HG03575 (cell line): ENCODE data around the gene SHISA7.
"Not testable (repeated sequence)": the region's sequence is repeated elsewhere in the genome, so short reads cannot be mapped to it uniquely, and the experiment has no call there.

Experiments used
- ATAC-seq: cut with Tn5 transposase; IDR thresholded peaks from one replicate; pipeline ENCODE4 v1.9.1; 2021; ENCODE audit not compliant: unreplicated experiment, insufficient number of reproducible peaks, low FRiP score; ENCODE audit errors: extremely low read depth

Gene SHISA7

DNA sequence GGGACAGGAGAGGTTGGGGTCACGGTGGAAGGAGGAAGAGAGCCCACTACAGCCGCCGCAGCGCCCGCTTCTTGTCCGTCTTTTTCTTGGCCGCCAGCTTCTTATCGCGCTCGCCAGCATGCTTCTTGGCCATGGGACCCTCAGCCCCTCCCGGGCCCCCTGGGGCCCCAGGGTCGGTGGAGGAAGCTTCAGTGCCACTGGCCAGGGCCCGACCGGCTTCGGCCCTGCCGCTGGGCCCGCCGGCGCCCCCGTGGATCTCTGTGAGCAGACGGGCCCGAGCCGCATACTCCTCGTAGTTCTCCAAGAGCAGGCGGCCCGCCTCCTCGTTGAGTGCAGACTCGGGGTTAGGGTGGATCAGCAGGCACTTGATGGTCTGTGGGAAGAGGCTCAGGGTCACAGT, 41.7 kb downstream of the SHISA7 start:
- not testable (repeated sequence) for ATAC-seq

- no peak for ATAC-seq
Observed at GRCh38 chr19:55400281-55401087, 42.6 kb downstream of the SHISA7 start.

DNA sequence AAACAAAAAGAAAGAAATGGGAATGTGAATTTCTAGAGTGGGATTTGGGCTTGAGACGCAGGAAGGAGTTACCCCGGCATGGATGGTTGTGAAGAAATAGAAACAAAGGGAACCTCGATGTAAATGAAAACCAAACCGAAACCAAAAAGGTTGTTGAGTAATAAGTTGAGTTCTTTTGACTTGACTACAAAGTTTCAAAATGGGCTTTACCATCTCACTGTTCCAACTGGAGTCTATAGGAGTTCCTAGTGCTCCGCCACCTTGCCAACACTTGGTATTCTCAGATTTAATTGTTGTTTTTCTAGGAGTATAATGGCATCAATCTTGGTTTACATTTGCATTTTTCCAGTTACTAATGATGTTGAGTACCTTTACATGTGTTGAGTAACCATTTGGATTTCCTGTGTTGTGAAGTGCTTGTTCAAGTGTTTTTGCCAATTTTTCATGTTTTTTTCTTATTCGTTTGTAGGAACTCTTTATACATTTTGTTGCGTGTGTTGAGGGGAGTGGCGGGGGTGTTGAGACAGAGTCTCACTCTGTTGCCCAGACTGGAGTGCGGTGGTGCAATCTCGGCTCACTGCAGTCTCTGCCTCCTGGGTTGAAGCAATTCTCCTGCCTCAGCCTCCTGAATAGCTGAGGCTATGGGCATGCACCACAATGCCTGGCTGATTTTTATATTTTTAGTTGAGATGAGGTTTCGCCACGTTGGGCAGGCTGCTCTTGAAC, 44.7 kb downstream of the SHISA7 start:
- ATAC-seq = no peak

DNA sequence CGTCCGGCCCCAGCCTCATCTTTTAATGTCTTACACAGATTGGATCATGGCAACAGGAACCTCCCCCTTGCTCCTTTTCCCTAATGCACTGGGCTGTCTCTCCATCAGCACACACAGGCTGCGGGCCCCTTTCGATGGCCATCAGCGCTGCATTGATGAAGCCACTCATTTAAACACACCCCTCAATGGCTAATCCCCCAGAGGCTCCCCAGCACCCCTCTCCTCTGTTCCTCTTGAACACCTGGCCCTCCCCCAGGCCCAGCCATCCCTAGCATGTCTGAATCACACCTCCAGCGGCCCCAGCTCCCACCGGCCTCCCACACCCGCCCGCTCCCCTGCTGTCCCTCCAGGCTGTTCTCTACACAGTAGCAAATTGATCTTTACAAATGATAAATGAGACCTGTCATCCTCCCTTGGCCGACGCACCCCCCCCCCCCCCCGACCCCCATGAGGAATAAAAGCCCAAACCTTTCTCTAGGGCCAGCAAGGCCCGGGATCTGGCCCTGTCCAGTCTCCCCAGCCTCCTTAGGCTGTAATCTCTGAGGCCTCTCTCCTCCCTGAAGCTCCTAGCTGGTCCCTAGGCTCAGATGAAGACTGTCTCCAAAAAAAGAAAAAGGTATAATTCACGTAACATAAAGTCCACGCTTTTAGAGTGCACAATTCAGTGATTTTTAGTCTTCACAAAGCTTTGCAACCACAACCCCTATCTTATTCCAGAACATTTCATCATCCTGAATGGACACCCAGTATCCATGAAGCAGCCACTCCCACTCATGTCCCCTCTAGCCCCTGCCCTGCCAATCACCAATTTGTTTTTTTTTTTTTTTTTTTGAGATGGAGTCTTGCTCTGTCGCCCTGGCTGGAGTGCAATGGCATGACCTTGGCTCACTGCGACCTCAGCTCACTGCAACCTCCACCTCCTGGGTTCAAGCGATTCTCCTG, 50.0 kb downstream of the SHISA7 start:
- ATAC-seq = no peak

- ATAC-seq = no peak
Observed at GRCh38 chr19:55391702-55392615, 51.1 kb downstream of the SHISA7 start.

DNA sequence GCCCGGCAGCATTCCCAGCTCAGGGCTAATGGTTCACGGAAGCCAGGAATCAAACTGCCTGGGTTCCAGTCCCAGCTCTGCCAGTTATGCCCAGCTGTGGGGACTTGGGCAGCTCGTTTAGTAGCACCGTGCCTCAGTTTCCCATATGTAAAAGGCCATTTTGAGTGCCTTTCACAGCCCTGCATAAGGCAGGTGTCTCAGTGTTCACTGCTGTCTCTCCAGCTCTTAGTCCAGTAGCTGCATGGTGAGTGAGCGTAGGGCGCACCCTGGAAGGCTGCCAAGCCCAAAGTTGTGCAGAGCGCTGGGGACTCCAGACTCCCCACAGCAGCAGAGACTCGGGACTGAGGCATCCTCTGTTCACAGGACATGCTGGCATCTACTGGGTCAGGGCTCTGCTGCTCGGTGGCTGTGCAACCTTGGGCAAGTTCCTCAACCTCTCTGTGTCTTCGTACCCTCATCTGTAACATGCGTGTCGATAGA, 51.9 kb downstream of the SHISA7 start:
- no peak for ATAC-seq

GRCh38 chr19:55390461-55390880, 52.6 kb downstream of the SHISA7 start:
- ATAC-seq = no peak

GRCh38 chr19:55389386-55390317, 53.4 kb downstream of the SHISA7 start:
- no peak for ATAC-seq

- ATAC-seq = no peak
Observed at GRCh38 chr19:55387736-55388497, 55.2 kb downstream of the SHISA7 start.

DNA sequence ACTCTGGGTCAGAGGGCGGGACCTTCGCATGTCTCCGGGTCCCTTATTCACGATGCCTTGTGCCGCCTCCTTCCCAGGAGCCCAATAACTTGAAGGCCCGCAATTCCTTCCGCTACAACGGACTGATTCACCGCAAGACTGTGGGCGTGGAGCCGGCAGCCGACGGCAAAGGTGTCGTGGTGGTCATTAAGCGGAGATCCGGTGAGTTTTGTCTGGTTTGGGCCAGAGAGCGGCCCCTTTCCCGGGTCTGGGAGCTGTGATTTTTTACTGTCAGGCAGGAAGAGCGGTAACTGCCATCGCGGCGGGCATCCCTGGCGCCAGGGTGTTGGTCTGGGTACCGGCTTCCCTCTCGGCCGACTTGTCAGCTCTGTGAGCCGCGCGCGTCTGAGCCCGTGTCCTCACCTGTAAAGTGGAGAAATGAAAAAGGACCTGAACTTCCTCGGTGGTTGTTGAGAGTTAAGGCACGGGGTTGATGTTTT, 56.6 kb downstream of the SHISA7 start:
- ATAC-seq = no peak

- ATAC-seq = peak; percentile 62
Observed at GRCh38 chr19:55385724-55386492, 57.2 kb downstream of the SHISA7 start, which contains the start of gene RPL28. RPL28 (plus strand) TSS chr19:55385932; CDS start chr19:55386358, 426 bp downstream.

DNA sequence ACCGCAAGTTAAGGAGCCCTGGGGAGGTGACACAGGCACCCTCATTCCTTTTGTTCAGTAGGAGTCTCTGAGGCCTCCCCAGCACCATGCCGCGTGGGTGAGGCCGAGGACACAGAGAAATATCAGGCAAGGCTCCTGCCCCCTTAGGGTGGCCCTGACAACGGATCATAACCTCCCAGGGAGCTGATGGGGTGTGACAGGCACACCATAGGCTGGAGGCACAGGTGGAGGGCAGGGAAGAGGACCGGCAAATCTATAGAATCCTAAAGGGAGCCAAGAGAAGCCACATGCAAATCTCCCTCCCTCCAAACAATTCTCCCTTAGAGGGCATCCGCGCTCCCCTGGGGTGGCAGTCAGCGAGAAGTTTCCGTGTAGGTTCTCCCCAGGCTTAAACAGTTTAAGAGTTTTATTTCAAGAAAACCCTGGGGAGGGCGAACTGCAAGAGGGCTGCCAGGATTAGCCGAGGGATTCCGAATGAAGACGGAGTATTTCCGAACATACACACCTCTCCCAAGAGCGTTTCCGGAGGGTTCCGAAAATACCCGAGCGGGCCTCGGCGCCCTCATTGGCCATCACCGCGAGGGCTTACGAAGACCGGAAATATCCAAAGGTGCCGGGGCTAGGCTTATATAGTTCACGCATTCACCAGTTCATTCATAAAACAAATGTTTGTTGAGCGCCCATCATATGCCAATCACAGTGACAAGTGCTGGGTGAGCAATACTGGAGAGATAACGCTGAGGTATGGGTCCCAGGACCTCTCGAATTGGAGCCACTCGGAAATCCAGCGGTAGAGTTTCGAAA, 58.0 kb downstream of the SHISA7 start:
- peak; percentile 32 for ATAC-seq

- ATAC-seq = no peak
Observed at GRCh38 chr19:55384131-55384919, 58.8 kb downstream of the SHISA7 start, which contains the start of gene TMEM238. TMEM238 (minus strand) TSS chr19:55384292; CDS start chr19:55384259, 33 bp downstream.
